COLO668 (cell line): ENCODE measurements around the gene TRIM8.
"Not testable (repeated sequence)": the region's sequence is repeated elsewhere in the genome, so short reads cannot be mapped to it uniquely, and the experiment has no call there.

Experiments used
- DNase-seq: peaks from one replicate; lab custom pipeline; 2025; ENCODE audit not compliant: unreplicated experiment; lab: John Stamatoyannopoulos, UW

Gene TRIM8

GRCh38 chr10:102691285-102692066, 47.2 kb downstream of the TRIM8 start:
- no peak for DNase-seq

GRCh38 chr10:102695401-102695800, 51.1 kb downstream of the TRIM8 start:
- not testable (repeated sequence) for DNase-seq

DNA sequence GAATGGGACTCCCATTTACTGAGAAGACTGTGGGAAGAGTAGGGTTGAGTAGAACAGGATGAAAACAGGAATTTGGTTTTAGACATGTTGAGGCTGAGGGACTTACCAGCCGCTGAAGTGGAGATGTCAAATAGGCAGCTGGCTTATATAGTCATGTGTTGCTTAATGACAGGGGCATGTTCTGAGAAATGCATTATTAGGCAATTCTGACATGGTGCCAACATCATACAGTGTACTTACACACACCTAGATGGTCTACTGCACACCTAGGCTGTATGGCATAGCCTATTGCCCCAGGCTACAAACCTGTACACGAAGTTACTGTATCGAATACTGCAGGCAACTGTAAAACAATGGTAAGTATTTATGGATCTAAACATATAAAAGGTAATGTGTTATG, 52.5 kb downstream of the TRIM8 start:
- no peak for DNase-seq

DNA sequence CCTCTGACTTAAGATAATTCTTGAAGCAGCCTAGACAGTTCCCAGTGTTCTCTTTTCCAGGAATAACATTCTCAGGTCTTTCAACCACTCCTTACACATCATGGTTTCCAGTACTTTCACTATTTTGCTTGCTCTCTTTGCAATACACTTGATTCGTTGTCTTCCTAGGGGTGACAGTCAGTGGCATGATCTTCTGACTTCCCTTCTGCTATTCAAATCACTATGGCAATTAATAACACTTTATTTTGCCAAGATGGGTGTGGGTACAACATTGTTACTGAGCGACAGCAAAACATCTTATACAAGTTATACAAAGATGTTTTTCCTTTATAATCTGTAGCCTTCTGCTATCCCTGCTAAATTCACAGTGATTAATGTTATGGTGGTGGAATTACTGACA, 54.6 kb downstream of the TRIM8 start:
- no peak for DNase-seq

DNA sequence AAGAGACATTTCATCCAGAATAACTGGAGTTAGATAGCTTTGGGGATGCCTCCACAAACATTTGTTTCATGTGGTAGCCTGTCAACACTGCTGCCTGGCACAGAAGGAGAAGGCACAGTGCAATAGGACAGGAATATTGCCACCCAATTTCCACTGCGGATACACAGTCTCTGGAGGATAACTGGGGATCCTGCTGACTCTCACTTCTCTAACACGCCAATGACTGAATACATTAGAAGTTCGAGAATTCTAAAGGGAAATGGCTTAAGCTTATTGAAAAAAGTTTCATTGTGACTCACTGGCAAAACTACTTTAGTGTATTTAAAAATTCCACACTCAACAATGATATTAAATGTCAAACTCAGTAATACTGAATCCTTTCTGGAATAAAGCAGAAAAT, 57.0 kb downstream of the TRIM8 start:
- DNase-seq: no peak

GRCh38 chr10:102701796-102702195, 57.5 kb downstream of the TRIM8 start:
- no peak for DNase-seq

GRCh38 chr10:102702742-102703141, 58.5 kb downstream of the TRIM8 start:
- DNase-seq: no peak

DNA sequence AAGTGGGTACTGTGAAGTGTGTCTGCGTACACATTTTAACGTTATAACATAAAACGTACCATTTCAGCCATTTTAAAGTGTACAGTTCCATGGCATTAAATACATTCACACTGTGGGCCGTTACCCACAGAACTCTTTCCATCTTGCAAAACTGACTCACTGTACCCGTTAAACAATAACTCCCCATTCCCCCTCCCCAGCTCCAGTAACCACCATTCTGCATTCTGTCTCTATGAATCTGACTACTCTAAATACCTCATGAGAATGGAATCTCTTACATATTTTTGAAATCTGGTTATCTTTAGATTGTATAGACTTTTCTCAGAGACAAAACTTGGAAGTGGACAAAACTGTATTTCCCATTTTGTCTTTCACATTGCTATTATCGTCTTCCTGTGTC, 60.6 kb downstream of the TRIM8 start:
- DNase-seq: no peak

DNA sequence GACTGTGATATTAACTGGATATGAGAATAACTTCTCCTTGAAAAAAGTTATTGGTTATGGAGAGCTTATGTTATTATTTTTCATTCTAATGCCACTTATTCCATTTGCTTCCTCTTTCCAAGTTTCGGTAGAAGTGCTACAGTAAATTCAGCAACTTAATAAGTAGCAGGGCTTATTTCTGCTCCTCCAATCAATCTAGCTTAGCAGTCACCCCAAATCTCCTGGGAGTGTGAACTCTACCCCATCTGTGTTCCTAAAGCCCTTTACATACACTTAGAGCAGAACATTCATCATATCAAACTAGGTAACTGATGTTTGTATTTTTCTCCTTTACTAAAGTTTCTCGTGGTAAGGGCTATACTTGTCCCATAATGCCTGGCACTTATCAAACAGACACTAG, 61.3 kb downstream of the TRIM8 start:
- no peak for DNase-seq
